K562 (cell line): Measurements from ENCODE around the gene AP1B1. TPM values are rescaled to one million over a fixed set of nuclear protein-coding genes. Genes with fewer than 3 reads are reported as not detected.

Experiments
- ATAC-seq: fragments of 200-7000 bp; cut with Tn5 transposase; 3 replicates; pipeline ENCODE4 v1.9.1; 2020; ENCODE audit warnings: moderate library complexity
- BruUV-seq: library from RNA; stranded (reverse); fragments of 400-500 nt; replicated peaks from 2 replicates; lab custom pipeline; 2021; lab: Mats Ljungman, UMichigan
- CTCF ChIA-PET: fragments of 300-600 bp; formaldehyde crosslinking; extraction: SDS; loops from one replicate; lab custom pipeline; 2021; ENCODE audit warnings: low intra/inter-chr PET ratio; lab: Yijun Ruan, JAX
- POLR2A ChIA-PET: fragments of 300-600, 350-650 bp; sonication (Branson Sonifier 250); formaldehyde crosslinking; extraction: SDS; loops from one replicate; lab custom pipeline; 2021; ENCODE audit warnings: antibody characterized with exemption, inconsistent platforms; lab: Yijun Ruan, JAX
- DNase-seq, 4 experiments: peaks; one replicate each; pipeline versions ENCODE4 v3.0.0 to v3.0.0-alpha.2; 2011 to 2018; ENCODE audit warnings: low spot score in 3 of 4, mixed read lengths in 3 of 4; ENCODE audit errors: extremely low read depth in 1 of 4
- FAIRE-seq: peaks from 2 replicates; lab custom pipeline; 2011; peaks lifted over from hg19 to GRCh38; lab: Jason Lieb, UNC
- H2AFZ ChIP-seq: 2 replicates; pipeline ENCODE4 v1.6.0; 2011; ENCODE audit warnings: low read depth, low read length, control low read depth, inconsistent platforms
- H3K27ac ChIP-seq: fragments of 200-600 bp; 3 replicates; pipeline ENCODE4 v1.8.0; 2011; ENCODE audit warnings: low read depth, mild to moderate bottlenecking, control low read depth, inconsistent platforms, low read length, moderate library complexity, mixed read lengths; ENCODE audit errors: extremely low read depth
- H3K27me3 ChIP-seq, 2 experiments: fragments of 300-600 bp in 1 of 2; 2 replicates in 1 of 2; 3 replicates in 1 of 2; pipeline versions ENCODE4 v1.6.0 to v1.8.0; 2011; ENCODE audit warnings: inconsistent platforms in 2 of 2, low read length in 2 of 2, mild to moderate bottlenecking in 1 of 2, mixed read lengths in 1 of 2, moderate library complexity in 1 of 2; ENCODE audit not compliant: control insufficient read depth in 2 of 2, insufficient read depth in 2 of 2
- H3K36me3 ChIP-seq: fragments of 300-600 bp; 3 replicates; pipeline ENCODE4 v1.8.0; 2011; ENCODE audit warnings: mild to moderate bottlenecking, low read length, inconsistent platforms; ENCODE audit not compliant: control insufficient read depth, insufficient read depth
- H3K4me1 ChIP-seq, 2 experiments: fragments of 200-600 bp in 1 of 2; replicated peaks in 1 of 2; 2 replicates in 1 of 2; 3 replicates in 1 of 2; pipeline versions ENCODE4 v1.5.1 to v1.8.0; 2011; ENCODE audit warnings: inconsistent platforms in 2 of 2, low read length in 2 of 2, mild to moderate bottlenecking in 1 of 2, mixed read lengths in 1 of 2, moderate library complexity in 1 of 2; ENCODE audit not compliant: control insufficient read depth in 2 of 2, insufficient read depth in 2 of 2
- H3K4me2 ChIP-seq: 2 replicates; pipeline ENCODE4 v1.6.1; 2011; ENCODE audit warnings: low read length, control low read depth, inconsistent platforms, mixed read lengths; ENCODE audit not compliant: insufficient read depth
- H3K4me3 ChIP-seq: fragments of 200-600 bp; sonication (generic), shearing (Covaris generic); 2 replicates; pipeline ENCODE4 v1.5.1; 2016; ENCODE audit warnings: control low read depth, inconsistent platforms
- H3K79me2 ChIP-seq: fragments of 200-600 bp; 3 replicates; pipeline ENCODE4 v1.8.0; 2011; ENCODE audit warnings: low read length, inconsistent platforms; ENCODE audit not compliant: control insufficient read depth, insufficient read depth
- H3K9ac ChIP-seq, 2 experiments: 2 replicates each; pipeline versions ENCODE4 v1.6.0 to v1.6.1; 2011; ENCODE audit warnings: low read depth in 2 of 2, low read length in 2 of 2, control low read depth in 1 of 2, inconsistent platforms in 1 of 2, mild to moderate bottlenecking in 1 of 2, mixed read lengths in 1 of 2; ENCODE audit not compliant: insufficient read depth in 1 of 2
- H3K9me1 ChIP-seq: one replicate; pipeline ENCODE4 v1.6.0; 2011; ENCODE audit warnings: inconsistent platforms, mild to moderate bottlenecking, low read length, moderate library complexity; ENCODE audit not compliant: control insufficient read depth, insufficient read depth
- H3K9me3 ChIP-seq: replicated peaks from 2 replicates; pipeline ENCODE4 v1.5.1; 2011; ENCODE audit warnings: low read depth, low read length, inconsistent platforms; ENCODE audit not compliant: control insufficient read depth, insufficient read depth
- H4K20me1 ChIP-seq: replicated peaks from 2 replicates; pipeline ENCODE4 v1.6.1; 2011; ENCODE audit warnings: low read length, inconsistent platforms, mixed read lengths; ENCODE audit not compliant: control insufficient read depth, insufficient read depth
- BRCA1 ChIP-seq, 2 experiments: fragments of 450-650 bp in 1 of 2; sonication (generic) in 1 of 2; formaldehyde crosslinking in 1 of 2; IDR thresholded peaks; 2 replicates each; pipeline versions ENCODE4 v1.5.0 to v1.6.1; 2017 to 2020; ENCODE audit warnings: mild to moderate bottlenecking in 1 of 2, missing genetic modification reagents in 1 of 2
- CHD2 ChIP-seq: IDR thresholded peaks from 2 replicates; pipeline ENCODE4 v1.6.1; 2011; ENCODE audit warnings: low read depth, low read length
- EWSR1 ChIP-seq: fragments of 450-650 bp; IDR thresholded peaks from 2 replicates; pipeline ENCODE4 v1.6.1; 2018; ENCODE audit warnings: borderline replicate concordance, mild to moderate bottlenecking, low read depth, moderate library complexity; ENCODE audit not compliant: partially characterized antibody
- FIP1L1 ChIP-seq: fragments of 200-400 bp; formaldehyde crosslinking; IDR thresholded peaks from 2 replicates; pipeline ENCODE4 v1.6.1; 2018; ENCODE audit warnings: mild to moderate bottlenecking, low read depth, low read length; ENCODE audit not compliant: poor library complexity, severe bottlenecking
- HDAC6 ChIP-seq: IDR thresholded peaks from 2 replicates; pipeline ENCODE4 v1.6.1; 2012; ENCODE audit warnings: low read depth, mild to moderate bottlenecking, control low read depth, inconsistent platforms, low read length, moderate library complexity
- HEY1 ChIP-seq: fragments of 250-450 bp; sonication (Bioruptor Pico); IDR thresholded peaks from 2 replicates; pipeline ENCODE4 v1.5.0; 2020; ENCODE audit warnings: mild to moderate bottlenecking, moderate library complexity, borderline replicate concordance
- MCM3 ChIP-seq: fragments of 450-650 bp; IDR thresholded peaks from 2 replicates; pipeline ENCODE4 v1.6.1; 2016
- MTF1 ChIP-seq: fragments of 250-450 bp; sonication (Bioruptor Pico); IDR thresholded peaks from 2 replicates; pipeline ENCODE4 v1.9.0; 2021; ENCODE audit warnings: moderate library complexity, mild to moderate bottlenecking, inconsistent platforms, borderline replicate concordance
- NFATC3 ChIP-seq: fragments of 450-650 bp; IDR thresholded peaks from 2 replicates; pipeline ENCODE4 v1.6.1; 2017; ENCODE audit warnings: mild to moderate bottlenecking
- NFE2L1 ChIP-seq: fragments of 450-650 bp; IDR thresholded peaks from 2 replicates; pipeline ENCODE4 v1.6.1; 2016; ENCODE audit warnings: missing genetic modification characterization, low read depth, mild to moderate bottlenecking, missing compliant biosample characterization, moderate library complexity, borderline replicate concordance
- RBM34 ChIP-seq: fragments of 200-400 bp; formaldehyde crosslinking; IDR thresholded peaks from 2 replicates; pipeline ENCODE4 v1.6.1; 2018; ENCODE audit warnings: low read length, borderline replicate concordance; ENCODE audit not compliant: insufficient read depth
- SMARCA5 ChIP-seq: fragments of 450-650 bp; IDR thresholded peaks from 2 replicates; pipeline ENCODE4 v1.6.1; 2016
- SMC3 ChIP-seq: conservative IDR thresholded peaks from 2 replicates; pipeline ENCODE4 v1.6.1; 2011; ENCODE audit warnings: low read depth, low read length, improper control_type of control experiment; ENCODE audit not compliant: insufficient read depth
- TCF3 ChIP-seq: sonication (generic); formaldehyde crosslinking; IDR thresholded peaks from 2 replicates; pipeline ENCODE4 v1.4.0; 2020; ENCODE audit warnings: mild to moderate bottlenecking, missing genetic modification reagents
- ZBTB7A ChIP-seq: IDR thresholded peaks from 2 replicates; pipeline ENCODE4 v1.6.1; 2011; ENCODE audit warnings: low read depth, mild to moderate bottlenecking, low read length, moderate library complexity, borderline replicate concordance; ENCODE audit not compliant: control insufficient read depth
- ZC3H11A ChIP-seq: IDR thresholded peaks from 2 replicates; pipeline ENCODE4 v1.6.1; 2012; ENCODE audit warnings: low read depth, low read length, improper control_type of control experiment
- WGBS: fragments of 100-300 bp; shearing (Covaris generic); methylation state at CpG from one replicate; pipeline ENCODE4 v1.1.6; 2016; ENCODE audit warnings: low coverage, mixed read lengths; ENCODE audit not compliant: insufficient coverage; ENCODE audit errors: missing lambda C conversion rate; 5-methylcytosine and 5-hydroxymethylcytosine counted together
- in situ Hi-C: fragments of 300-500 bp; cut with MboI; formaldehyde crosslinking; loops from 4 replicates; pipeline ENCODE4 v1.15.0; 2018; ENCODE audit warnings: inconsistent platforms, mixed read lengths
- intact Hi-C: fragments of 100-400 bp; cut with micrococcal nuclease; formaldehyde crosslinking; loops from 2 replicates; pipeline ENCODE4 v1.14.2; 2022
- polyA plus RNA-seq, 8 experiments: library from polyadenylated mRNA; depleted of rRNA in 4 of 8; stranded (reverse) in 5 of 8; unstranded in 3 of 8; fragments of >200 nt; fragmentation: Nextera tagmentation in 2 of 8; fragmentation: Illumina TruSeq in 1 of 8; extraction: Ambion mirVana in 2 of 8; extraction: Trizol in 1 of 8; gene quantifications; 2 replicates each; pipeline versions ENCODE4 v1.2.1 to v1.2.3, GENCODE V29; 2011 to 2014; ENCODE audit warnings: inconsistent platforms in 1 of 8, missing spikeins in 1 of 8
- total RNA-seq, 7 experiments: library from RNA; depleted of rRNA in 6 of 7; stranded (reverse); fragments of >200 nt in 6 of 7; fragmentation: Illumina TruSeq in 2 of 7; extraction: Trizol in 2 of 7; gene quantifications; 2 replicates each; pipeline versions ENCODE4 v1.2.1 to v1.2.3, GENCODE V29; 2011 to 2021; ENCODE audit warnings: low replicate concordance in 1 of 7
- TF ChIP-seq, protein P1 (sequence below): fragments of 450-650 bp; formaldehyde crosslinking; IDR thresholded peaks from 2 replicates; pipeline ENCODE4 v1.4.0; 2022; ENCODE audit warnings: missing genetic modification characterization

AP1B1 gene
- total and polyA plus RNA-seq, 9 of the 15 experiments (the other 6 are each of a cell fraction or from before 2014, with no cell fraction given): 1.2 to 60.9 (median 30.1) TPM

DNA sequence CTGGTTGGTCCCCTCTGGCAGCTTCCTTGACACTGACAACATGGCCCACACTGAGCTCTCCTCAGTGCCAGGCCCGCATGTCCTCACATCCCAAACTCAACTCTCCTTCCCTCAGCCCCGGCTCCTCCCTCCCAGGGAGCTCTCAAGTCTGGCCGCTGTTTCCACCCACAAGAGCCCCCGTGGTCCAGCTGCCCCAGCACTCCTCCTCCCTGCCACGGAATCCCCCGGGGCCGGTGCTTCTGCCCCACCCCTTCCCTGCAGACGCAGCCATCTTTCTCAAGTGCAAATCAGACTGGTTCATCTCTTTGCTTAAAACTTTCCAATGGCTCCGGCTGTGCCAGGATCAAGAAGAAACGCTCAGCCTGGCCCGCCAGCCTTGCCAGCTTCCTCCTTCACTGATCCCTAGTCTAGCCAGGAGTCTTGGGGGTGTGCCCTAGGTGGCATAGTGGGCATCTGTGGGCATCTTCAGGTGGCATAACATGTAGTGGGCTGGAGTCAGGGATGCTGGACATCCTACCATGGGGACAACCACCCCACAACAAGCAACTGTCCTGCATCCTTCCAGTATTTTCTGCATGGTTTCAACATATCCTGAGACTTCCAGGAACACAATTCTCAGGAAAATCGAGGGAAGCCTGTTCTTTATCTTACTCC, 50.6 kb downstream of the AP1B1 start:
- ChIA-PET POLR2A (interaction anchor here (0.5 to 0.7 kb wide), 2 partner anchors 38 to 108 kb away, joined by 3 to 4 read pairs; no protein-coding TSS in a partner anchor), CTCF (no interaction called here)
- Histone ChIP-seq H3K9ac (no peak overlapping the region), H3K36me3 (peaks cover 64% of the 10 kb centered on the region; the same call in 2 of the 3 replicates), H3K9me3 (no peaks in the 10 kb centered on the region), H3K4me2 (no peak overlapping the region), H3K9me1 (no peaks in the 10 kb centered on the region), H4K20me1 (no peaks in the 10 kb centered on the region), H3K79me2 (no peaks in the 10 kb centered on the region), H3K27ac (no peak overlapping the region), H3K4me1 (peaks cover 0 to 4% of the 10 kb centered on the region in 2 experiments; a peak in 3 of 5 replicates), H3K27me3 (no peaks in the 10 kb centered on the region), H3K4me3 (no peak overlapping the region), H2AFZ (no peak overlapping the region)
- WGBS: 85% methylated on average over 7 of the region's 12 CpGs
- in situ Hi-C loops (no loop called here), intact Hi-C loops (no loop called here)
- BruUV-seq: no TSS peak
- ATAC-seq (no peak), FAIRE-seq (no peak), DNase-seq (no peak)
- no peak for TF ChIP-seq ZBTB7A
- no peak for TF ChIP-seq SMARCA5
- no peak for TF ChIP-seq BRCA1 (IDR thresholded peaks at IDR 0.05)
- TF ChIP-seq BRCA1 (CRISPR knock-in tag; IDR thresholded peaks at IDR 0.05): no peak
- TF ChIP-seq FIP1L1: no peak
- TF ChIP-seq, protein P1, sequence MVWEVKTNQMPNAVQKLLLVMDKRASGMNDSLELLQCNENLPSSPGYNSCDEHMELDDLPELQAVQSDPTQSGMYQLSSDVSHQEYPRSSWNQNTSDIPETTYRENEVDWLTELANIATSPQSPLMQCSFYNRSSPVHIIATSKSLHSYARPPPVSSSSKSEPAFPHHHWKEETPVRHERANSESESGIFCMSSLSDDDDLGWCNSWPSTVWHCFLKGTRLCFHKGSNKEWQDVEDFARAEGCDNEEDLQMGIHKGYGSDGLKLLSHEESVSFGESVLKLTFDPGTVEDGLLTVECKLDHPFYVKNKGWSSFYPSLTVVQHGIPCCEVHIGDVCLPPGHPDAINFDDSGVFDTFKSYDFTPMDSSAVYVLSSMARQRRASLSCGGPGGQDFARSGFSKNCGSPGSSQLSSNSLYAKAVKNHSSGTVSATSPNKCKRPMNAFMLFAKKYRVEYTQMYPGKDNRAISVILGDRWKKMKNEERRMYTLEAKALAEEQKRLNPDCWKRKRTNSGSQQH: no peak
- TF ChIP-seq RBM34: no peak
- TF ChIP-seq MTF1 (CRISPR knock-in tag): no peak
- TF ChIP-seq NFATC3: no peak
- TF ChIP-seq EWSR1: no peak
- TF ChIP-seq ZC3H11A: no peak
- no peak for TF ChIP-seq SMC3
- TF ChIP-seq HDAC6: no peak
- TF ChIP-seq CHD2: no peak
- no peak for TF ChIP-seq NFE2L1 (tag)
- TF ChIP-seq MCM3: no peak
- no peak for TF ChIP-seq TCF3
- TF ChIP-seq HEY1 (CRISPR knock-in tag): no peak
